NOMO-1 treated with DMSO at 0.1 percent for 48 hours (cell line): ENCODE data around the gene PVALEF.

Source experiments
- DNase-seq: peaks from one replicate; lab custom pipeline; 2025; ENCODE audit not compliant: unreplicated experiment; lab: John Stamatoyannopoulos, UW

Gene PVALEF

DNA sequence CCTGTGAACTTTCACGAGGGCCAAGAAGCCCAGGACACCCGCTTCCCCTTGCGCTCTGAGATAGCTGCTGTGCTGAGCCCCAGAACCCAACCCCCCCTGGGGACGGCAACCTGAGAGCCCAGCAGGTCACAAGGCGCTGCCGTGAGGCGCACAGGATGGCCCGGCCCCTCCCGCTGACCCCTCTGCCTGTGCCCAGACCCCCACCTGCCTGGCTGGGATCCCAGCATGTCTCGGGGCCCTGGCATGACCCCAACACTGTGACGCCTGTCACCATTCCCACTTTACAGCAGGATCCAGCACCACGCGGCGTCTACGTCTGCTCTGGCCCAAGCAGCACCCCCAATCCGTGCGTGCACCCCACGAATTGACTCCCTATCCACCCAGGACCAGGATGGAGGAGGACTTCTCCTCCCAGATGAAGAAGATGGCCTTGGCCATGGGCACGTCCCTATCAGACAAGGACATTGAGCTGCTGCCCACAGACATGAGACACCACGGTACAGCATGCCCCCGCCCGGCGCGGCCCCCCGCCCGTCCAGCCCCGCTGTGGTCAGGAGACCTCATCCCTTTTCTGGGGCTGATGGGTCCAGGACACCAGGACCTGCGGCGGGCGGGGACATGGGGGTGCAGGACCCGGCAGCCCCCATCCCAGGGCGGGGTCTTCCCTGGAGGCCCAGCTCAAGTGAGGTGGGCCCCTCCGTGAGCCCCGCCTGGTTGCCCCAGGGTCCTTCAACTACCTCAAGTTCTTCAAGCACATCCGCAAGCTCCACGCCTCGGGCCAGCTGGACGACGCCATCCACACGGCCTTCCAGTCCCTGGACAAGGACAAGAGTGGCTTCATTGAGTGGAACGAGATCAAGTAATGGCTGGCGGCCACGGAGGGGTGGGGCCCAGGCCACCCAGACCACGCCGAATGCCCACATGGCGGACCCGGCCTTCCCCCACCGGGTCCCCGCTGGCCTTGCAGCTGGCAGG lies 15.8 kb downstream of the PVALEF start:
- DNase-seq = no peak

DNA sequence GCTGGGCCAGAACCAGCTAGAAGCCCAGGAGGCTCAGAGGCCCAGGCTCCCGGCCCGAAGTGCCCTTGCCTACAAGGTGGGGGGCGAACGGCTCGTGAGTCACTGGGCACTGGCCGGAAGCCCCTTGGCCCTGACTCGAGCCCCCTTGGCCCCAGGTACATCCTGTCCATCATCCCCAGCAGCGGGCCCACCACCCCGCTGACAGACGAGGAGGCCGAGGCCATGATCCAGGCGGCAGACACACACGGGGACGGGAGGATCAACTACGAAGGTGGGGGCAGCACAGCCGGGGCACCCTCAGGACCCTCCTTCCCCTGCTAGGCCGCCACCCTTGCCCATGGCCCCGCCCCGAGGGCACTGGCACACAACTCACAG lies 16.5 kb downstream of the PVALEF start:
- no peak for DNase-seq

DNA sequence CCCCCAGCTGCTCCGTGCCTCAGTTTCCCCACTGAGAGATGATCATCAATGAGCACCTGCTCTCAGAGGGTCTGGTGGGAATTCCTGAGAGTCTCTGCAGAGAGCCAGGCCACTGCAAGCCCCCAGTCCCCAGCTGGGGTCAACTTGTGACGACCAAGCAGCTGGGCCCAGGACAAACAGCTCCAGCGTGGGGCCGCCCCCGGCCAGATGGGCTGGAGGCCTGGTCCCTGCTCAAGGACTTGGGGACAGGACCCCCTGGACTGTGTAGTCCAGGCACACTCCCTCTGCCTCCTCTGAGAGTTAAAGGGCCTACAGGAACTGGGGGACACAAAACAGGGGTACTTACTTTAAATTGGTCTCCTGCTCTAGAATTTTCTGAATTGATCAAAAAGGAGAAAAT lies 17.3 kb downstream of the PVALEF start:
- DNase-seq = no peak

DNA sequence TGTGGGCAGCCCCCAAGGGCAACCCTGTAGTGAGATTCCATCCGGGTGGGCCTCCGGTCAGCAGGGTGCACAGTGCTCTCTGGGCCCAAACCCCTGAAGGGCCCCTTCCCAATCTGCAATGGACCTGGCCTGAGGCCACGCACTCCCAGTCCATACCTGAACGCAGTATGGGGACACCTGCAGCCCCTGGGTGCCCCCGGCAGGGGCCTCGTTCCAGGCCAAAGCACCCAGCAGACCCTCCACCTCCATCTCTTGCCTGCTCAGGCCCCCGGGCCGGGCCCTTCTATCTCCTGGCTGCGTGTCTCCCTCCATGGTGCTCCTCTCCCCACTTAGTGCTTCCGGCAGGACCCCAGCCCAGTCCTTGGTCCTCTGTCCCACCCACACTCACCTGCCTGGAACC lies 18.0 kb downstream of the PVALEF start:
- DNase-seq = no peak

DNA sequence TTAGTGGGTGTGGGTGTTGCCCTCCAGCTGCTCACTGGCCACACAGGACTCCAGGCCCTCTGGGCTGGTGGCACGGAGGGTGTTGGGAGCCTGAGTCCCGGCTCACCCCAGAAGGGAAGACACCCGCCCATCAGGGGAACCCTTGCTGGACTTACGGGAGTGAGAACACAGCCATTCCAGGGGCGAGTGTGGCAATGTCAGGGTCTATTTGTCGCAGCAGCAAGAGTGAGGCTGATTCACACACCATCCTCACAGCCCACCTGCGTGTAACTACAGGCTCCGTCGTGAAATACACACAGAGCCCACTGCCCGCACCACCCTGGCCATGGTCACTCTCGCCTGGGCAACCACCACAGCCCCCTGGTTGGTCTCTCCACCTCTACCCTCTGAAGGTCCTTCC lies 18.5 kb downstream of the PVALEF start:
- DNase-seq = no peak

DNA sequence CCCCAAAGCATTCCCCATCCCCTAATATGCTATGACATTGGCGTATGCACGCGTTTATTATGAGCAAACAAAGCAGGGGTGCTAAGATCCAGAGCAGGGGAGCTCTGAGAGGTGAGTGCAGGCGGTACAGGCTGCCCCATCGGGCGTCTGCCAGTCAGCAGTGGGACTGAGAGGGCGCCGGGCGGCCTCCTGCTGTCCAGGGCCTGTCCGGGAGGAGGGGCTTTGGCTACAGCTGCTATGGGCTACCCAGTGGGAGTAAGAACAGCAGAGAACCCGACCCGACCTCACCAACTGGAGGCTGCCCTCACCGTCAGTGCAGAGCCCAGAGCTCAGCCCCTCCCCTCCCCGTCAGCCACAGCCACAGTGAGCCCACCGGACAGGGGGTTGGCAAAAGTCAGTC lies 19.2 kb downstream of the PVALEF start:
- no peak for DNase-seq

- no peak for DNase-seq
These were observed 20.9 kb downstream of the PVALEF start for GRCh38 chr17:81186203-81186602.

- DNase-seq = no peak
These were observed 21.8 kb downstream of the PVALEF start for GRCh38 chr17:81187120-81187519.

GRCh38 chr17:81187586-81188490 lies 22.5 kb downstream of the PVALEF start:
- DNase-seq = no peak

DNA sequence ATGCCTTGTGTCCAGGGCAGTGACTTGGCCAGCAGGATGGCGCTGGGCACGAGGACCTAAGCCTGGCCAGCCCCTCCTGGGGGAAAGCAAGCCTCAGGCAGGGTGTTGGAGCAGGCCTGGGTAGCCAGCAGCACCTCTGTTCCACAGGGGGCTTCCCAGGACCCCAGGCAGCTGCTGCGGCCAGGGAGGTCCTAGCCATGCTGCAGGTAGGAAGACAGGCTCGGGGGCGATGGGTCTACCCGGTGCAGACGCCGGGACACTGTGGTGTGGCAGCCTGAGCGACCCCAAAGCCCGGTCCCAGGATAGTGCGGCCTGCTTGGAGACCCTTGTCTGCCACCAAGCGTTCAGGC lies 23.2 kb downstream of the PVALEF start:
- DNase-seq = no peak

DNA sequence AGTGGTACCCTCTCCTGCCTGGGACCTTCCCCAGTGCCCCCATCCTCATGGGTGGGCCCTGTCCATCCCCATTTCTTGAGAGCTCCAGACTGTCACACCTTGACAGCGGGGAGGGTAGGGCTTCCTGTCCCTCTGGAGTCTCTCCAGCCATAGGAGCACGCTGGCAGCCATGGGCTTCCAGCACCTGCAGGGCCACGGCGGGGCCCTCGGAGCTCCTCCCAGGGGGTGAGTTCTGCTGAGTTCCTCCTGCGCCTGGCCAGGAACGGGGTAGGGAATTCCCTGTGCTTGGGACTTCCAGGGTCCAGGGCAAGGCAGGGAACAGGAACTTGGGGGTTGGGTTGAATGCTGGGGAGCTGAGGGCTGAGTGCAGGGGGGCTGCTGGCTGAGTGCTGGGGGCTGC lies 23.7 kb downstream of the PVALEF start:
- DNase-seq = no peak

- DNase-seq = no peak
These were observed 24.6 kb downstream of the PVALEF start for GRCh38 chr17:81189670-81190530.

GRCh38 chr17:81190591-81190990 lies 25.3 kb downstream of the PVALEF start:
- no peak for DNase-seq

DNA sequence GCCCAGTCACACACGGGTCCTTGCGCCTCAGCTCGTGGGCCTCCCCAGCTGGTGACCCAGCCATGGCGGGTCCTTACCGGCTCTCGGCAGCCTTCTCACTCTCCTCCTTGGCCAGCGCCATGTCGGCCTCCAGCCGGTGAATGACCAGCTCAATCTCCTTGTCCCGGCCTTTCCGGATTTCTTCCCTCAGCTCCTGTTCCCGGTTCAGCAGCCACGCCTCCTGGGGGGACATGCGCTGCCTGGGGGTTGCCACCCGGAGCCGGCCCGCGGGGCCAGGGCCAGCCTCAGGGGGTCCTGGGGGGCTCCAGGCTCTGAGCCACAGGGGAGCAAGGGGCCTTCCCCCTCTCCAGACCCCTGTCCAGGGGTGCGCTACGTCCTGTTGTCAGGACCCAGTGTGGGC lies 25.8 kb downstream of the PVALEF start:
- no peak for DNase-seq

GRCh38 chr17:81191646-81192045 lies 26.3 kb downstream of the PVALEF start:
- no peak for DNase-seq

DNA sequence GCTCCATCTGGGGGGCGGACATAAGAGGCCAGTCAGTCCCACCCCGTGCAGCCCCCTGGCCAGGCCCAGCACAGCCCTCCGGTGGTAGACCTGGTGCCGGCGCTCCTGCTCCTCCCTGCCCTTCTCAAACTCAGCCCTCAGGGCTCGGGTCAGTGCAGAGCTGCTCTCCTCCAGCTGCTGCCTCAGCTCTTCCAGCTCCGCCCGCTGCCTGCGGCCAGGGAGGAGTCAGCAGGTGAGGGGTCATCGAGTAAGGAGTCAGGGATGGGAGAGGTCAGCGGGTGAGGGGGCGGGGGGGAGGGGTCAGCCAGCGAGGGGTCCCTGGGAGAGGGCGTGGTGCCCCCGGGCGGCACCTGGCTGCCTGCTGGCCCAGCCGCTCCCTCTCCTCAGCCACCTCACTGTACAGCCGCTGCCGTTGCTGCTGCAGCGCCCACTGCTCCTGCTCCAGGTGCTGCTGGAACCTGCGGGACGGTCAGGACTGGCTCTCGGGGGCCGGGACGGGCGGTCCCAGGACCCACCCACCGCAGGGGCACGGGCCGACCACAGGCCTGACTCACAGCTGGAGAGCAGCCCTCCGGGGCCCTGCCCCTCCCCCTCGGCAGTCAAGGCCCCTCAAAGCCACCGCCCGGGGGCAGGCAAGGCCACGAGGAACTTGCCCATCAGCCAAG lies 27.2 kb downstream of the PVALEF start:
- no peak for DNase-seq

DNA sequence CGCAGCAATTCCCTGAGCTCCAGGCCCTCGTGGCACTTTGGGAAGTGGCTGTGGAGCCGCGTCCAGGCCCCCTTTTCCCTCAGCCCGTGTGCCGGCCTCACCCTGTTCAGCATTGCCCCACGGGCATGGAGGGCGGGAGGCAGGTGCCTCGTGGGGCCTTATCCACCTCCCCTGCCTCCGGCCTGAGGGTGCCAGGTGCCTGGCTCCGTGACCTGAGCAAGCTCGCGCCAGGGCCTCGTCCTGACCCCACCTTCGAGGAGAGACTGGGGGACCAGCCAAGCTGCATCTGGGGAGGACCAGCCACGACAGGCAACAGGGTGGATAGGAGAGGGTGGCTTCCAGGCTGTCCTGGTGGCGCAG lies 27.7 kb downstream of the PVALEF start:
- no peak for DNase-seq

DNA sequence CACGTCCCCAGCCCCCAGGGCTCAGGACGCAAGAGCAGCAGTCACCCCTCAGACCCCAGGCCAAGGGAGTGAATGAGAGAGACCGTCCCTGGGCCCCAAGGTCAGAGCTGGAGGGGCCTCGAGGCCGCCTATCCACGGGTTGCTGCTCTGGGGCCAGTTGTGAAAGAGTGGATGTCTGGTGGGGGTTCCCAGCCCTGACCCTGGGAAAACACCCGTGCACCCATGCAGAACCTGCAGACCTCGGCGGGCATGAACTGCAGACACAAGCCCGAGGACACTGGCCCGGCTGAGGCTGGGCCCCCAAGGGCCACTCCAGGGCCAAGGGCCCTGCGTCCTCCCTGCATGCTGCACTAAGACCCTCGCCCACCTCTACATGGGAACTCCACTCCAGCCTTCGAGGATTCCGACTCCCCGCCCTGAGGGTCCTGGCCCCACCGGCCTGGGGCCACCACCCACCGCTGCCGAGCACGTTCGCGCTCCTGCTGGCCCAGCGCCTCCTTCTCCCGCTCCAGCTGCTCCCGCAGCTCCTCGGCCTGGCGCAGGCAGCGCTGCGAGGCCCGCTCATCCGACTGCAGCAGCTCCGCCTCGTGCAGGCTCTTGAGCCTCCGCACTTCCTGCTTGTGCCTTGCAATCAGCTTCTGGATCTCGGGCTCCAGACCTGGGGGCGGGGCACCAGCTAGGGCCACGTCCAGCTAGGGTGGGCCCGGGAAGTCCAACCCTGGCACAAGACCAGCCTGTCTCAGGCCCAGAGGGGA lies 28.3 kb downstream of the PVALEF start:
- no peak for DNase-seq

GRCh38 chr17:81194225-81194760 lies 29.0 kb downstream of the PVALEF start:
- no peak for DNase-seq
